T-helper 9 cell (primary cell): ENCODE measurements around the gene HOXA4.

Source experiments
- DNase-seq: peaks from one replicate; pipeline ENCODE4 v3.0.0-alpha.2; 2020

Gene HOXA4

GRCh38 chr7:27115221-27116026 is 15.1 kb downstream of the HOXA4 start:
- DNase-seq, result no peak

GRCh38 chr7:27114881-27115220 is 15.7 kb downstream of the HOXA4 start:
- DNase-seq, result no peak

GRCh38 chr7:27113991-27114769 is 16.4 kb downstream of the HOXA4 start:
- no peak for DNase-seq

GRCh38 chr7:27112955-27113949 is 17.3 kb downstream of the HOXA4 start:
- no peak for DNase-seq

GRCh38 chr7:27112361-27112760 is 18.2 kb downstream of the HOXA4 start:
- no peak for DNase-seq

GRCh38 chr7:27111751-27112277 is 18.7 kb downstream of the HOXA4 start:
- no peak for DNase-seq

- DNase-seq, result no peak
Measured at GRCh38 chr7:27111042-27111750, 19.4 kb downstream of the HOXA4 start.

- DNase-seq, result no peak
Measured at GRCh38 chr7:27110186-27111031, 20.1 kb downstream of the HOXA4 start.

GRCh38 chr7:27109466-27110185 is 20.9 kb downstream of the HOXA4 start:
- no peak for DNase-seq

- no peak for DNase-seq
Measured at GRCh38 chr7:27108390-27109127, 22.0 kb downstream of the HOXA4 start.

- no peak for DNase-seq
Measured at GRCh38 chr7:27107391-27108381, 22.9 kb downstream of the HOXA4 start.

- no peak for DNase-seq
Measured at GRCh38 chr7:27106901-27107240, 23.7 kb downstream of the HOXA4 start.

GRCh38 chr7:27106181-27106900 is 24.2 kb downstream of the HOXA4 start:
- no peak for DNase-seq

GRCh38 chr7:27105301-27106031 is 25.1 kb downstream of the HOXA4 start:
- DNase-seq, result no peak

GRCh38 chr7:27104341-27105058 is 26.1 kb downstream of the HOXA4 start:
- no peak for DNase-seq

GRCh38 chr7:27103489-27104226 is 26.9 kb downstream of the HOXA4 start:
- DNase-seq, result no peak
